ENCODE results near the gene NHERF2. TPM values are rescaled to one million over a fixed set of nuclear protein-coding genes. Genes with fewer than 3 reads are reported as not detected.

The NHERF2 gene
- total and polyA plus RNA-seq, 9 of the 15 experiments (the other 6 are each of a cell fraction or from before 2014, with no cell fraction given), result 0.15 to 42.0 (median 12.5) TPM

DNA sequence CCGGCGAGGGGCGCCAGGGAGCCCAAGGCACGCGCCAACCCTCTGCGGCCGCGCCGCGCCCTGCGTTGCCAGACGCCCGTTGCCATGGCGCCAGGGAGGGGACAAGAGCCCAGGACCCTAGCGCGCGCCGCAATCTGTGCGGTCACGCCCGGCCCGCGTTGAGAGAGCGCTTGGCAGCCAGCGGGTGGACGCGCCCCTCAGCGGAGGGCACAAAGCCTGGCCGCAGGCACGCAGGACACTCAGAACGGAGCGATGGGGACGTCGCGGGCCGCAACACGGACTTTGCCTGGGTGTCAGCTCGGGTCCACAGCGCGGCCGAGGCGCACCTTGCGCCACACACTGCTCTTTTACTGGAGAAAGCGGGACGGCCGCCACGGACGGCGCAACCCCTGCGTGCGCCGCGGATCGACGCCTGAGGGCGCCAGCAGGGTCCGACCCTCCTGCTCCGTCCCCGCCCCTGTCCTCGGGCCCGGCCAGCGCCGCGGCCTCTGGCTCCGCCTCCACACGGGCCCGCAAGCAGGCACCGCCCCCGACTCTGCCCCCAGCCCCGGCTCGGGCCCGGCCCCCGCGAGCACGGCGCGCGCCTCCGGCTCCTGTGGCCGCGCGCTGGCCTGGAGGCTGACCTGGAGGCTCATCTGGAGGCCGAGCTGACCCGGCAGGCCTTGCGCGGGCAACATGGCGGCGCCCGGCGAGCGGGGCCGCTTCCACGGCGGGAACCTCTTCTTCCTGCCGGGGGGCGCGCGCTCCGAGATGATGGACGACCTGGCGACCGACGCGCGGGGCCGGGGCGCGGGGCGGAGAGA, 43.0 kb upstream of the NHERF2 start, which contains the start of gene GFER (continued):
- TF ChIP-seq, protein P1, sequence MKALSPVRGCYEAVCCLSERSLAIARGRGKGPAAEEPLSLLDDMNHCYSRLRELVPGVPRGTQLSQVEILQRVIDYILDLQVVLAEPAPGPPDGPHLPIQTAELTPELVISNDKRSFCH (CRISPR knock-in tag; IDR thresholded peaks at IDR 0.05), result no peak
- TF ChIP-seq, protein P1 (tag; IDR thresholded peaks at IDR 0.05), result peak; percentile 72
- TF ChIP-seq SP2 (IDR thresholded peaks at IDR 0.05; ENCODE audit: extremely low read depth, low read depth, low read length, poor library complexity, severe bottlenecking) (no peak), RBM39 (optimal IDR thresholded peaks at IDR 0.05; ENCODE audit: low read depth, low read length) (no peak), RFX7 (CRISPR knock-in tag; IDR thresholded peaks at IDR 0.05) (no peak), MEF2D (tag; conservative IDR thresholded peaks at IDR 0.05; ENCODE audit: low read depth) (no peak), DNMT1 (IDR thresholded peaks at IDR 0.05) (no peak), ZNF239 (CRISPR knock-in tag; IDR thresholded peaks at IDR 0.05) (peak; percentile 34; the same call in 1 of the 2 replicates), HMG20B (CRISPR knock-in tag; IDR thresholded peaks at IDR 0.05) (no peak)
- TF ChIP-seq, protein P2, sequence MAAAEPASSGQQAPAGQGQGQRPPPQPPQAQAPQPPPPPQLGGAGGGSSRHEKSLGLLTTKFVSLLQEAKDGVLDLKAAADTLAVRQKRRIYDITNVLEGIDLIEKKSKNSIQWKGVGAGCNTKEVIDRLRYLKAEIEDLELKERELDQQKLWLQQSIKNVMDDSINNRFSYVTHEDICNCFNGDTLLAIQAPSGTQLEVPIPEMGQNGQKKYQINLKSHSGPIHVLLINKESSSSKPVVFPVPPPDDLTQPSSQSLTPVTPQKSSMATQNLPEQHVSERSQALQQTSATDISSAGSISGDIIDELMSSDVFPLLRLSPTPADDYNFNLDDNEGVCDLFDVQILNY (CRISPR knock-in tag; IDR thresholded peaks at IDR 0.05), result no peak; the same call in 1 of the 2 replicates

All from K562 (cell line).